Measurements from ENCODE around the gene TRANK1.

GRCh38 chr3:36796881-36797280 lies 148.0 kb downstream of the TRANK1 start:
- TF ChIP-seq CTCF (IDR thresholded peaks at IDR 0.05 in 8 of 11, conservative IDR thresholded peaks at IDR 0.05 in 3 of 11) (no peak), POLR2A (IDR thresholded peaks at IDR 0.05) (no peak), POLR2AphosphoS5 (IDR thresholded peaks at IDR 0.05) (no peak)
